GM12801 (cell line): ENCODE measurements around the gene SELENOI.

Source experiments
- TF ChIP-seq, protein P1 (sequence below): IDR thresholded peaks from one replicate; pipeline ENCODE4 v1.5.1; 2011; ENCODE audit warnings: control low read depth; ENCODE audit not compliant: insufficient read length; ENCODE audit errors: extremely low read depth

Gene SELENOI

DNA sequence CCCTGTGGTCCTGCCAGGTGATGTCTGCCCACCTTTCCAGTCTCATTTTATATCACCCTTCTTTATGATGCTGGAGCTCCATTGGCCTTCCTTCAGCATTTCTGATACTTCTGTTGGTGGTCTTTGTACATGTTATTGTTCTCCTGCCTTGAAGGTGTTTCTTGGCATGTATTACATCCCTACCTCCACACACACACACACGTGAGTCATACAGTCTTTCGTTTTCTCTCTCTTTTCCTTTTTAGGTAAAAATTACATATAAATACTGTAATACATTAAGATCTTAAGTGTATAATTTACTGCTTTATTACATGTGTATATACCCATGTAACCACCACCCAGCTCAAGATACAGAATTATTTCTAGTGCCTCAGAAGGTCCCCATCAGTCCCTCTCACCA is 10.8 kb downstream of the SELENOI start:
- TF ChIP-seq, protein P1, sequence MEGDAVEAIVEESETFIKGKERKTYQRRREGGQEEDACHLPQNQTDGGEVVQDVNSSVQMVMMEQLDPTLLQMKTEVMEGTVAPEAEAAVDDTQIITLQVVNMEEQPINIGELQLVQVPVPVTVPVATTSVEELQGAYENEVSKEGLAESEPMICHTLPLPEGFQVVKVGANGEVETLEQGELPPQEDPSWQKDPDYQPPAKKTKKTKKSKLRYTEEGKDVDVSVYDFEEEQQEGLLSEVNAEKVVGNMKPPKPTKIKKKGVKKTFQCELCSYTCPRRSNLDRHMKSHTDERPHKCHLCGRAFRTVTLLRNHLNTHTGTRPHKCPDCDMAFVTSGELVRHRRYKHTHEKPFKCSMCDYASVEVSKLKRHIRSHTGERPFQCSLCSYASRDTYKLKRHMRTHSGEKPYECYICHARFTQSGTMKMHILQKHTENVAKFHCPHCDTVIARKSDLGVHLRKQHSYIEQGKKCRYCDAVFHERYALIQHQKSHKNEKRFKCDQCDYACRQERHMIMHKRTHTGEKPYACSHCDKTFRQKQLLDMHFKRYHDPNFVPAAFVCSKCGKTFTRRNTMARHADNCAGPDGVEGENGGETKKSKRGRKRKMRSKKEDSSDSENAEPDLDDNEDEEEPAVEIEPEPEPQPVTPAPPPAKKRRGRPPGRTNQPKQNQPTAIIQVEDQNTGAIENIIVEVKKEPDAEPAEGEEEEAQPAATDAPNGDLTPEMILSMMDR: no peak

DNA sequence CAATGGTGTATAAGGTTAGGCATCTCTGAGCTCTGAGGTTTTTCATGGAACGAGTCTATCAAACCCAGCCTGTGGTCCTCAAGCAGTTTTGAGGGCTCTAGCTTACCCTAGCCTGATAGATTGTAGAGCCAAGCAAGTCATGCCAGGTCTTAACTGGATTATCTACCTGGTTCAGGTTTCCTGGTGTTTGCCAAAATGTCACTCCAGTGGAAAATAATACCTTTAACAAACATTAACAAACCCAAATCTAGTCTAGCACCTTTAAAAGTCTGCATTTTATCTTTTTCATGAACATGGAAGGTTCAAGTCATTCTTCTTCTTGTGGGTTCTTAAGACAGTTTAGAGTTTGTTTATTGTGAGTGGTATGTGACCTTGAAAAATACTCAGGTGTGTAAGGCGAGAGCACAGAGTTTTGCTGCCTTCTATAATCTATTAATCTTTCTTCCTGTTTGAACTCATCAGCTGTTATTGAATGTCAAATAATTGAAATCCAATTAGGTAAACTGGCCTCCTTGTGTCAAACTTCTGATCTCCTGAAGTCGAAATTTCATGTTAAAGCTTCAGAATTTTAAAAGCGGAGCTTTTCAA is 14.0 kb downstream of the SELENOI start:
- TF ChIP-seq, protein P1: no peak

DNA sequence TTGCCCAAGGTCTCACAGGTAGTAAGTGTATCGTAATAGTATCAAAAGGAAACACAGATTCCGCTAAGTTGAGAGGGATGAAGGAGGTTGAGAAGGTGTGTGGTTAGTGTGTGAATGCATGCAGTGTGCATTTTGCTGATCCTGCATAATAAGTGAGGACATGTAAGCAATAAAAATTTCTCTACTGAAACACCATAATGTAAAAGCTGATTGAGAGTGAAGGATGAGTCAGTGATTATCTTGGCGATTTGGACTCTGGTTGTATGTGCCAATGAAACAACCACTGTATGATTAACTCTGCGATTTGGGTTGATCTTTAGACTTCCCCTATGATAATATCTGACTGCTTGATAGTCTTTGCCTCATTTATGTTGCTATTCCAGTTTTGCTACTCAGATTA is 17.4 kb downstream of the SELENOI start:
- TF ChIP-seq, protein P1: no peak

DNA sequence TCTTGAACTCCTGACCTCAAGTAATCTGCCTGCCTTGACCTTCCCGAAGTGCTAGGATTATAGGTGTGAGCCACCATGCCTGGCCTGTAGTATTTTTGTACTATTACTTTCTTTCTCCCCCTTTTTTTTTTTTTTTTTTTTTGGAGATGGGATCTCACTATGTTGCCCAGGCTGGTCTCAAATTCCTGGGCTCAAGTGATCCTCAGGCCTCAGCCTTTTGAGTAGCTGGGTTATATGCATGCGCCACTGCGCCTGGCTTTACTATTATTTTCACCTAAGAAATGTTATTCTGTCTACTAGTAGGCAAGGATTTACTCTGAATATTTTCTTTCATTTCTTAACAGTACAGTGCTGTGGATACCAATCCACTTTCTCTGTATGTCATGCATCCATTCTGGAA is 18.0 kb downstream of the SELENOI start:
- TF ChIP-seq, protein P1: no peak

DNA sequence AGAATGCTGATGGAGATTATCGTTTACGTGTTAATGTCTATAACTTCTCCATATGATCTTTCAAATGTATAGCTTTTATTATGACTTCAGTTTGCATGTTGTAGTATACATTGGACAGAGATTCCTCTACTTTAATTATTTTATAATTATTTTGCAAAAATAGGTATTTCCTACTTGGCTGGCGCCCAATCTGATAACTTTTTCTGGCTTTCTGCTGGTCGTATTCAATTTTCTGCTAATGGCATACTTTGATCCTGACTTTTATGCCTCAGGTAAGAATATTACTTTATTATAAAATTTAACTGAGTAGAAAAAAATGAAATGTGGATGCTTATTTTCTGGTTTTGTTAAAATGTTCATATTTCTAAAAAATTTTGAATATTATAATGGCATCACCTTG is 18.7 kb downstream of the SELENOI start:
- TF ChIP-seq, protein P1: no peak

DNA sequence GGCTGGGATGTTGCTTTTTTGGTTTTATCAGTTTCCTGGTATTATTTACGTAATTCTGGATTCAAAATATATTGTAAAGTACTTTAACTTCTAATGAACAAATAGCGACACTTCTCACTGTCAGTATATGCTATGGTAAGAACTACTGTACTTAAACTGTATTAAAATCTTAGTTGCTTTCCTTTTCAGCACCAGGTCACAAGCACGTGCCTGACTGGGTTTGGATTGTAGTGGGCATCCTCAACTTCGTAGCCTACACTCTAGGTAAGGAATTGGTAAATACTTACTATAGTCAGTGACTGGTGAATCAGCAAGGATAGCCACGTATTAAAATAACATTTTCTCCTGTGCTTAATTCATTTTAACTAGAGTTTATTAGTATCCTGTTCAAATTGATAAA is 21.0 kb downstream of the SELENOI start:
- TF ChIP-seq, protein P1: no peak

DNA sequence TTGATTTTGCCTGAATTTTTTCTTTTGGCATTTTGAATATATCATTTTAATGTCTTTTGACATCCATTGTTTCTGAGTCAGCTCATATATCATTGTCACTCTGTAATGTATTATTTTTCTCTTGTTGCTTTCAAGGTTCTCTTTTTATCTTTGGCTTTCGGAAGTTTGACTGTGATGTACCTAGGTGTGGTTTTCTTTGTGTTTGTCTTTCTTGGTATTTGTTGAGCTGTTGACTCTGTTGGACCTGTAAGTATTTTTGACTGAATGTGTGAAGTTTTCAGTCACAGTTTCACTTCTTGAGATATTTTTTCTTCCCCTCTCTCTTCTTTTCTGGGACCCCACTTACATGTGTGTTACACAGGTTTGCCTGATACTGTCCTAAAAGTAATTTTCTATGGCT is 30.9 kb downstream of the SELENOI start:
- TF ChIP-seq, protein P1: no peak
